ENCODE measurements around the gene IFNAR1.

IFNAR1 gene

GRCh38 chr21:33384841-33385331, 60.1 kb downstream of the IFNAR1 start:
- no peak overlapping the region for H3K27ac Mint-ChIP-seq
- no peak for TF ChIP-seq CTCF (IDR thresholded peaks at IDR 0.05; ENCODE audit: unreplicated experiment in 3 of 3)
- no peak overlapping the region for H3K4me3 Mint-ChIP-seq

GRCh38 chr21:33386222-33386784, 61.5 kb downstream of the IFNAR1 start:
- Mint-ChIP-seq H3K36me3 (ENCODE audit: low read depth) (no peaks in the 10 kb centered on the region), H3K27ac (no peak overlapping the region), H3K9me3 (no peaks in the 10 kb centered on the region), H3K27me3 (ENCODE audit: low read depth) (peaks cover 8% of the 10 kb centered on the region), H3K4me1 (no peaks in the 10 kb centered on the region), H3K4me3 (no peak overlapping the region)
- no peak for TF ChIP-seq CTCF (IDR thresholded peaks at IDR 0.05; ENCODE audit: unreplicated experiment in 3 of 3)

More at GRCh38 chr21:33384841-33385331, 60.1 kb downstream of the IFNAR1 start:
- H3K9me3 Mint-ChIP-seq: no peaks in the 10 kb centered on the region
- no peaks in the 10 kb centered on the region for H3K4me1 Mint-ChIP-seq
- peaks cover 8% of the 10 kb centered on the region for H3K27me3 Mint-ChIP-seq (ENCODE audit: low read depth)
- no peaks in the 10 kb centered on the region for H3K36me3 Mint-ChIP-seq (ENCODE audit: low read depth)

- no peak overlapping the region for H3K4me3 Mint-ChIP-seq
- no peaks in the 10 kb centered on the region for H3K36me3 Mint-ChIP-seq (ENCODE audit: low read depth)
- no peaks in the 10 kb centered on the region for H3K4me1 Mint-ChIP-seq
- peaks cover 5% of the 10 kb centered on the region for H3K27me3 Mint-ChIP-seq (ENCODE audit: low read depth)
- no peak for TF ChIP-seq CTCF (IDR thresholded peaks at IDR 0.05; ENCODE audit: unreplicated experiment in 3 of 3)
- H3K9me3 Mint-ChIP-seq: no peaks in the 10 kb centered on the region
- H3K27ac Mint-ChIP-seq: no peak overlapping the region
These were observed 62.5 kb downstream of the IFNAR1 start for GRCh38 chr21:33387294-33387693.

- H3K36me3 Mint-ChIP-seq (ENCODE audit: low read depth): no peaks in the 10 kb centered on the region
- peaks cover 8% of the 10 kb centered on the region for H3K27me3 Mint-ChIP-seq (ENCODE audit: low read depth)
- H3K27ac Mint-ChIP-seq: no peak overlapping the region
- no peaks in the 10 kb centered on the region for H3K9me3 Mint-ChIP-seq
- TF ChIP-seq CTCF (IDR thresholded peaks at IDR 0.05; ENCODE audit: unreplicated experiment in 3 of 3): no peak
- H3K4me1 Mint-ChIP-seq: no peaks in the 10 kb centered on the region
- no peak overlapping the region for H3K4me3 Mint-ChIP-seq
These were observed 63.4 kb downstream of the IFNAR1 start for GRCh38 chr21:33388188-33388587.

GRCh38 chr21:33390479-33390878, 65.7 kb downstream of the IFNAR1 start:
- Mint-ChIP-seq H3K9me3 (no peaks in the 10 kb centered on the region), H3K36me3 (ENCODE audit: low read depth) (no peaks in the 10 kb centered on the region), H3K27ac (no peak overlapping the region), H3K4me1 (peaks cover 2% of the 10 kb centered on the region), H3K4me3 (no peak overlapping the region), H3K27me3 (ENCODE audit: low read depth) (peaks cover 8% of the 10 kb centered on the region)
- TF ChIP-seq CTCF (IDR thresholded peaks at IDR 0.05; ENCODE audit: unreplicated experiment in 3 of 3): no peak

- no peak for TF ChIP-seq CTCF (IDR thresholded peaks at IDR 0.05; ENCODE audit: unreplicated experiment in 3 of 3)
- peaks cover 5% of the 10 kb centered on the region for H3K4me1 Mint-ChIP-seq
- H3K27me3 Mint-ChIP-seq (ENCODE audit: low read depth): peaks cover 8% of the 10 kb centered on the region
- H3K4me3 Mint-ChIP-seq: no peak overlapping the region
- H3K9me3 Mint-ChIP-seq: no peaks in the 10 kb centered on the region
- no peaks in the 10 kb centered on the region for H3K36me3 Mint-ChIP-seq (ENCODE audit: low read depth)
- H3K27ac Mint-ChIP-seq: no peak overlapping the region
These were observed 66.9 kb downstream of the IFNAR1 start for GRCh38 chr21:33391656-33392055.
